ENCODE results near the gene IGSF3.
"Not testable (repeated sequence)": the region's sequence is repeated elsewhere in the genome, so short reads cannot be mapped to it uniquely, and the experiment has no call there.

GRCh38 chr1:116604408-116604807 is 63.1 kb downstream of the IGSF3 start:
- not testable (repeated sequence) for TF ChIP-seq CTCF (conservative IDR thresholded peaks at IDR 0.05 in 1 of 2, IDR thresholded peaks at IDR 0.05 in 1 of 2; ENCODE audit: low read depth in 1 of 2, low read length in 2 of 2); EZH2 (IDR thresholded peaks at IDR 0.05; ENCODE audit: low read length, missing control alignments)
